GM12892 (cell line): ENCODE data around the gene SLC15A5.

Source experiments
- POLR2A ChIP-seq: IDR thresholded peaks from 2 replicates; pipeline ENCODE4 v1.6.1; 2011; ENCODE audit warnings: low read depth, low read length, control low read depth
- POLR2AphosphoS5 ChIP-seq: IDR thresholded peaks from 2 replicates; pipeline ENCODE4 v1.6.1; 2011; ENCODE audit warnings: low read depth, low read length, control low read depth

- TF ChIP-seq POLR2A (no peak), POLR2AphosphoS5 (no peak)
Observed at GRCh38 chr12:16225692-16226091, 51.8 kb downstream of the SLC15A5 start.
